ENCODE data around the gene RGPD3.
"Not testable (repeated sequence)": the region's sequence is repeated elsewhere in the genome, so short reads cannot be mapped to it uniquely, and the experiment has no call there.

The RGPD3 gene

GRCh38 chr2:106486551-106487385 lies 18.6 kb upstream of the RGPD3 start, which contains the start of gene CD8B2:
Gene CD8B2, plus strand, starts transcription at chr2:106487364. Its CDS starts 63 bp downstream, at chr2:106487427.
- DNase-seq (ENCODE audit: low read depth in 1 of 2, low spot score in 1 of 2) = not testable (repeated sequence)

GRCh38 chr2:106479563-106479962 lies 11.3 kb upstream of the RGPD3 start:
- DNase-seq (ENCODE audit: low read depth in 1 of 2, low spot score in 1 of 2) = not testable (repeated sequence)

- DNase-seq (ENCODE audit: low read depth in 1 of 2, low spot score in 1 of 2) = not testable (repeated sequence)
These were observed 9.4 kb upstream of the RGPD3 start for GRCh38 chr2:106477647-106478046.

GRCh38 chr2:106470658-106471057 lies 2.4 kb upstream of the RGPD3 start:
- peak in 1 of 2 donors; percentile 5 for DNase-seq (ENCODE audit: low read depth in 1 of 2, low spot score in 1 of 2)

- not testable (repeated sequence) for DNase-seq (ENCODE audit: low read depth in 1 of 2, low spot score in 1 of 2)
These were observed 697 bp downstream of the RGPD3 start for GRCh38 chr2:106467516-106467915.

DNA sequence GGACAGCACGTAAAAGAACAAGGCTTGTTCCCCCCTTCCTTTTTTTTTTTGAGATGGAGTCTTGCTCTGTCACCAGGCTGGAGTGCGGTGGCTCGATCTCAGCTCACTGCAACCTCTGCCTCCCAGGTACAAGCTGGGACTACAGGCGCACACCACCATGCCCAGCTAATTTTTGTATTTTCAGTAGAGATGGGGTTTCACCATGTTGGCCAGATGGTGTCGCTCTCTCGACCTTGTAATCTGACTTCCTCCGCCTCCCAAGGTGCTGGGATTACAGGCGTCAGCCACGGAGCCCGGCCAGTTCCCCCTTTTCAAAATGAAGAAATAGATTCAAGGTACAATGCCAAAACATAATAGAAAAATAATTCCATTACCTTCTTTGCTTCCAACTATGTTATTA lies 6.3 kb downstream of the RGPD3 start:
- DNase-seq (ENCODE audit: low read depth in 1 of 2, low spot score in 1 of 2) = not testable (repeated sequence)

GRCh38 chr2:106390680-106391079 lies 77.5 kb downstream of the RGPD3 start:
- DNase-seq (ENCODE audit: low read depth in 1 of 2, low spot score in 1 of 2) = not testable (repeated sequence)

DNA sequence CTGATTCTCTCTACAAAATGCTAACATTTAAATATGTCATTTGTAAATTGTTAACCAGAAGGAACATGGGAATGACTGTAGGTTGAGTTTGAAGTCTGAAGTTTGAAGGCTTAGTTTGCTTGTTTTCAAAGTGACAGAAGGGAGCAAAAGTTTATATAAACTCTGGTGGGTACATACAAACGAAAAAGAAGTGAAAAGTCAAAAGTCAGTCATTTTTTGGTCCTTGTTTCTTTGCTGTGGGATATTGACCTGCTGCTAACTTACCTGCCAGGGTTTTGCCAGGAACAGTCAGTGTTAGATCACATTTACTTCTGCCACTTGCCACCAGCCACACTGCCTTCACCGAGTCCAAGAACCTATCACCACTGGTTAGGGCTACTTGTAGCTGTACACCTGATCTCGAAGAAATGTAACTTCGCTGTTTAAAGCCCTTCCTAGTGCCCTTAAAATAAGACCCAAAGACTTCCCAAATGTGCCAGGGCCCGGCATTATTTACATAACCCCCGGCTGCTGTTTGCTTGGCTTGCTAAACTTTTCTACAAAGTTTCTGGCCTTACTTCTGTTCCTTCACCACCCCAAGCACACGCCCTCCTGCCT lies 79.3 kb downstream of the RGPD3 start:
- not testable (repeated sequence) for DNase-seq (ENCODE audit: low read depth in 1 of 2, low spot score in 1 of 2)

DNA sequence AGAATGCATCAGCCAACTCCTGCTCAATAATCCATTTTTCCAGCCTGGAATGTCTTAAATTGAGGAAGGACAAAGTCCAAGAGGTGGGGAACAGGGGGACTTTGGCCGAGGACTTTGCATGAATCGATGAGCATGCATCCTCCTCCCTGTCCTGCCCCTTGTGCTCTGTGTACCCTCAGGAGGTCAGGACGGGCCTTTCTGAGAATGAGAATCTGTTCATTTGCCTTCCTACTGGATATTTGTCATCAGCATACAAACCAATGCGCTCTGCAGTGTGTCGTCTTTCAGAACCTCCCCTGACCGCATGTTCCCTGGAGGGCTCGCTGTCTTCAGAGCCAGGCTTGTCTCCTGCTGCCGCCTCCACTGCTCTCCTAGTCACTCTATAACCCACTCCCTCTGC lies 83.7 kb downstream of the RGPD3 start:
- not testable (repeated sequence) for DNase-seq (ENCODE audit: low read depth in 1 of 2, low spot score in 1 of 2)

DNA sequence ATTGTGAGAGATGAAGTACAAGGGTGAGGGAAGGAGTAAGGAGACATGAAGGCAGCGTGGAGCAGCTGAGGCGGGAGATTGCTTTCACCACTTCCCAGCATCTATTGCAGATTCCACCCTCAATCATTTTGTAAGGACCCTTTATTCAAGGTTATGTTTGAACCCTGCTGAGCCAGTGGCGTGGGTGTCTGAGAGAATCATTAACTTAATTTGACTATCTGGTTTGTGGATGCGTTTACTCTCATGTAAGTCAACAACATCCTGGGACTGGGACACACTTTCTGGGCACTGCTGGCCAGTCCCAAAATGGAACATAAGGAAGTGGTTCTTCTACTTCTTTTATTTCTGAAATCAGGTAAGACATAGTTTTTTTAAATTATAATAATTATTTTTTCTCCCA lies 86.3 kb downstream of the RGPD3 start:
- DNase-seq (ENCODE audit: low read depth in 1 of 2, low spot score in 1 of 2) = not testable (repeated sequence)

GRCh38 chr2:106379567-106379966 lies 88.6 kb downstream of the RGPD3 start:
- not testable (repeated sequence) for DNase-seq (ENCODE audit: low read depth in 1 of 2, low spot score in 1 of 2)

GRCh38 chr2:106369182-106369581 lies 99.0 kb downstream of the RGPD3 start:
- not testable (repeated sequence) for DNase-seq (ENCODE audit: low read depth in 1 of 2, low spot score in 1 of 2)

GRCh38 chr2:106366204-106366885 lies 101.9 kb downstream of the RGPD3 start:
- DNase-seq (ENCODE audit: low read depth in 1 of 2, low spot score in 1 of 2) = no peak

GRCh38 chr2:106363791-106364190 lies 104.4 kb downstream of the RGPD3 start:
- no peak for DNase-seq (ENCODE audit: low read depth in 1 of 2, low spot score in 1 of 2)

DNA sequence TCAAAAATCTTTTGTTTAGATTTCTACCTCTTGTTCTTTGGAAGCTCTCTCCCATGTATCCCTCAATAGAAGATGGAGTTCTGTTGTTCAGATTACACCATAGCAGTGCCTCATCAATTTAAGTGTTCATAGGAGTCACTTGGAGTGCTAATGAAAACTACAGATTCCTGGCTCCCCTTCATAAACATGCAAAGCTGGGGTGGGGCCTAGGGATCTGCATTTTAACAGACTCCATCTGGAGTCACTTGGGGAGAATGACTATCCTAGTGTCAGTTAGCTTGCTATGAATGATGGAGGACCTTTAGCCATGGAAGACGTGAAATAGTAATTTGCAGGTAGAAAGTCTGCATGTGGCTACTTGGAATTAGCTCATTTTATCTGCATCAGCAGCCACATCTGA lies 105.4 kb downstream of the RGPD3 start:
- no peak for DNase-seq (ENCODE audit: low read depth in 1 of 2, low spot score in 1 of 2)

DNA sequence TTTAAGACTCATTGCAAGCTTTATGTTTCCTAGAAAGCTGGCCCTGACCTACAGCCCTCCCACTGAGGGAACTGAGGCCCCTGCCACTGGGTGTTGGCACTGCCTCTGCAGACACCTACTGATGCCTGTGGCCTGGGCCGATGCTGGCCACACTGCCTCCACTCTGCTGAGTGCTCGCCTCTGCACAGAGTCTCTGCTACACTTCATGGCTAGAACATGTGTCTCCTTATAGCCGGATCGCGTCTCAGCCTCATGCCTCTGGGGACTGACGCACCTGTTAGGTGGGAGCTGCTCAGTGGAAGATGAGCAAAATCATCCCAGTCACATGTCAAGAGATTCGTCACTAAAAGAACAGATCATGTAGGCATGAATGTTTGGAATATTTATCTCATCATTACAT lies 108.7 kb downstream of the RGPD3 start:
- DNase-seq (ENCODE audit: low read depth in 1 of 2, low spot score in 1 of 2) = no peak

DNA sequence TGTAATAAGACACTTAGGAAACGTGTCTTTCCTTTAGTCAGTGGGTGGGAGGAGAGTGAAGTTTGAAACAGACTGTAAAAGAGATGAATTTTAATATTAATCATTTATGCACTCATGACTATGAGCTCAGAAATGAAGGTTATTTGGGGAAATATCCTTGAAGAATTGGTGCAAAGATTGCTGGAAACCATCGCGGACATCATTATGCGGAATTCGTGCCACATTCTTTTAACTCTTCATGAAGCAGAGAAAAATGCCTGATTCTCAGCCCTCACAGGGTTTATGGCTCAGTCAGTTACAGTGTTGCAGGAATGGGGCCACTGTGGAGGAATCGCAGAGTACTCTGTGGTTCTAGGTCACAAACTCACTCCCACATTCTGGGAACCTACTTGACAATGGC lies 109.7 kb downstream of the RGPD3 start:
- no peak for DNase-seq (ENCODE audit: low read depth in 1 of 2, low spot score in 1 of 2)

GRCh38 chr2:106358081-106358480 lies 110.1 kb downstream of the RGPD3 start:
- no peak for DNase-seq (ENCODE audit: low read depth in 1 of 2, low spot score in 1 of 2)

- DNase-seq (ENCODE audit: low read depth in 1 of 2, low spot score in 1 of 2) = no peak
These were observed 111.9 kb downstream of the RGPD3 start for GRCh38 chr2:106356291-106356690.

DNA sequence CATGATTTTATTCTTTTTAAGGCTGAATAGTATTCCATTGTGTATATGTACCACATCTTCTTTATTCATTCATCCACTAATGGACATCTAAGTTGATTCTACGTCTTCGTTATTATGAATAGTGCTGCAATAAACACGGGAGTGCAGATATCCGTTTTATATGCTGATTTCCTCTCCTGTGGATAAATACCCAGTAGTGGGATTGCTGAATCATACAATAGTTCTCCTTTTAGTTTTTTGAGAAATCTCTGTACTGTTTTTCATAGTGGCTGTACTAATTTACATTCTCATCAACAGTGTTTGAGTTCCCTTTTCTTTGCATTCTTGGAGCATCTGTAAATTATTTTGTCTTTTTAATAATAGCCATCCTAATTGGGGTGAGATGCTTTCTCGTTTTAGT lies 114.5 kb downstream of the RGPD3 start:
- DNase-seq (ENCODE audit: low read depth in 1 of 2, low spot score in 1 of 2) = no peak

DNA sequence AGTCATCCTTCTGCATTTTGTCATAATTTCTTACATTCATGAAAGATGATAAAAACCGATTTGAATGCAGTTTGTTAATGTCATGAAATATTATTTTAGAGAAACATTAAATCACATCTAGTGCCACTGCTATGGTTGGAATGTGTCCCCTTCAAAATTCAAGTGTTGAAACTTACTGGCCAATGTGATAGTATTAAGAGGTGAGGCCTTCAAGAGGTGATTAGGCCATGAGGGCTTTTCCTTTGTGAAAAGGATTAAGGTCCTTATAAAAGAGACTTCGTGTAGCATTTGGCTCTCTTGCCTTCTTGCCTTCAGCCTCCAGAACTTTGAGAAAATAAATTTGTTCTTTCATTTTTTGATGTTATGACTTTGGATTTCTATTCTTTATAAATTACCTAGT lies 117.2 kb downstream of the RGPD3 start:
- DNase-seq (ENCODE audit: low read depth in 1 of 2, low spot score in 1 of 2) = no peak

DNA sequence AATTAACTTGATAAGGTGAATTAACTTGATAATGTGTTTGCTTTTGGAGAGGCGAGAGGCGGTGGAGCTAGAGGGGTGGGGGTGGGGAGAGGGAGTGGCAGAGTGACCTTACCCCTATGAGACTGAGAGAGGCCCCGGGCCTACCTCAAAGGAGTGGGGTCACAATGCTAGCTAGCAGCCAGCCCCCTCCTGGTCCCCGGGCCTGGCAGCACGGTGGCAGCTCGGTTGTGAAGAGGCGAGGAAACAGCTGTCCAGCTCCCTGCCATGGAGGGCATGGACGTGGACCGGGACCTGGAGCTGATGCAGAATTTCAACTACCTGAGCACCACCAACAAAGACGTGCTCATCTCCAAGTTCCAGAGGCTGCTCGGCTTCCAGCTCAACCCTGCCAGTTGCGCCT lies 123.9 kb downstream of the RGPD3 start:
- no peak for DNase-seq (ENCODE audit: low read depth in 1 of 2, low spot score in 1 of 2)
